Cortex of kidney (tissue), 1 donor: ENCODE measurements around the gene COL18A1.

Experiments
- DNase-seq: peaks from one replicate; lab custom pipeline; 2025; lab: John Stamatoyannopoulos, UW

The COL18A1 gene

DNA sequence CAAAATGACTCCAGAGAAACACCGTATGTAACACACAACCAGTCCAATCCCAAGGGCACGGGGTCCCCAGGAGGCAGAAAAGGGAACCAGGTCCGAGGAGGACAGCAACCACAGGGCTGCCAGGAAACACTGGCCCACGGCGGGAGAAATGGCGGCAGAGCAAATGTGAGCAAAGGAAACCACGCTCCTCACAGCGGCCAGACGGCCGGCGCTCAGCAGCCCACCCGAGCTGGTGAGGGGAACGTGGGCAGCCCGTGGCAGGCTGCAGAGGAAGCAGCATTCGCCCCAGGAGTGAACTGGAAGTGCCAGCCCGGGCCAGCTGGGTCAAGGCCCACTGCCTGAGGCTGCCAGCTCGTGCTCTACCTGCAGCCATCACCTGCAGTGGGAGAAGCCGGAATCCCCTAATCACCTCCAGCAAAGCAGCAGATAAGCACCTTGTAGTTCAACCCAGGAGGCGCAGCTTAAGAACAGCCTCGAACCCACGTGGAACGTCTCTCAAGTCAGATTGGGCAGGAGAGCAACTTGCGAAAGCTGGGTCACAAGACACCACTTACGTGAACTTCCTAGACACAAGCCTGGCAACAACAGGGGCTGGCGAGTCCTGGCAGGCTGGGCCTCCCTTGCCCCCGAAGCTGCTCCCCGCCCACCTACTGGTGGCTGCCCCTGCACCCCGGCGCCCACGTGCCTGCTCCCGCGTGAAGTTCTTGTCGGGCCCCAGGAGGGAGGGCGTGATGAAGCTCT is 130.5 kb downstream of the COL18A1 start:
- no peak for DNase-seq

DNA sequence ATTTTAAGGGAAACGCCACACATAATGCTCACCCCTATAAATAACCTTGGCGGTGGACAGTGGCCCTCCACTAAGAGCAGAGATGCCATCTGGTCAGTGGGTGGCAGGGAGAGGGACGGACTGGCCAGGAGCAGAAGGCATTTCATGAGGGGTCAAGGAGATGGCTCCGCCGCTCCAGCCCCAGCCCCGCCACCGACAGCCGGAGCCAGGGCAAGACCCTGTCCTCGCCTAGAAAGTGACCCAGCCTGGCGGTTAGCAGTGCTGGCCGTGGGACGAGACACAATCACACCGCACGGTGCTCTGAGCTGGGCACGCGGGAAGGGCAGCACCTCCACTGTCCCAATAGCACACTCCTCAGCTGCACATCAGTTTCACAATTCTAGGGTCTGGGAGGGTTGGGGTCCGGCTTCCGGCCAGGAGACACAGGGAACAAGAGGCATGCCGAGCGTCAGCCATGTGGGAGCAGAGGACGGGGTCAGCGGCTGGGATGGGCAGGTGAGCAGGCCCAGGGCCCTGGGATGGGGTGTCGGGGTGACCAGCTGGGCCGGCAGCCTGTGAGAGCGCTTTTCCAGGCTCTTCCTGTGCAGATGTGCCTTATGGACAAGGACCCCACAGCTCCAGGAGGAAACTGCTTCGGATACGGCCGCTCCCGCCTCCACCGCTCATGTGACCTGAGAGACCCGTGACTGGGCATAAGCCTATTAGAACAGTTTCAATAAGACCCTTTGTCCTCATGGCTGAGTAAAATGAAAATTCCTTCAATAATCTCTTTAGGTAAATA is 131.5 kb downstream of the COL18A1 start:
- no peak for DNase-seq

DNA sequence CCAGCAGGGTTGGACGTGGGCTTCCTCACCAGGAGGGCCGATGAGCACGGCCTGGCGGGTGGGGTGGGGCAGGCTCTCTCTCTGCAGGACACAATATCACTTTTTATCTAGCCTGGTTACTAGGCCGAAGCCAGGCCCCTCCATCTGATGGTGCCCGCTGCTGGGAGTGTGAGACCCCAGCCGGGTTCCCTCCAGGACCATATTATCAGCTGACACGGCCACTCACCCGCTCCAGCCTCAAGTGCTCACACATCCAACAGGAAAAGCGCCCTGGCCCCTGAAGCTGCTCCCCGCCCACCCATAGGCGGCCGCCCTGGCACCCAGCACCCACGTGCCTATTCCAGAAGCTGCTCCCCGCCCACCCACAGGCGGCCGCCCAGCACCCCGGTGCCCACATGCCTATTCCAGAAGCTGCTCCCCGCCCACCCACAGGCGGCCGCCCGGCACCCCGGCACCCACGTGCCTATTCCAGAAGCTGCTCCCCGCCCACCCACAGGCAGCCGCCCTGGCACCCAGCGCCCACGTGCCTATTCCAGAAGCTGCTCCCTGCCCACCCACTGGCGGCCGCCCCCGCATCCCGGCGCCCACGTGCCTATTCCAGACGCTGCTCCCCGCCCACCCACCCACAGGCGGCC is 132.3 kb downstream of the COL18A1 start:
- no peak for DNase-seq

DNA sequence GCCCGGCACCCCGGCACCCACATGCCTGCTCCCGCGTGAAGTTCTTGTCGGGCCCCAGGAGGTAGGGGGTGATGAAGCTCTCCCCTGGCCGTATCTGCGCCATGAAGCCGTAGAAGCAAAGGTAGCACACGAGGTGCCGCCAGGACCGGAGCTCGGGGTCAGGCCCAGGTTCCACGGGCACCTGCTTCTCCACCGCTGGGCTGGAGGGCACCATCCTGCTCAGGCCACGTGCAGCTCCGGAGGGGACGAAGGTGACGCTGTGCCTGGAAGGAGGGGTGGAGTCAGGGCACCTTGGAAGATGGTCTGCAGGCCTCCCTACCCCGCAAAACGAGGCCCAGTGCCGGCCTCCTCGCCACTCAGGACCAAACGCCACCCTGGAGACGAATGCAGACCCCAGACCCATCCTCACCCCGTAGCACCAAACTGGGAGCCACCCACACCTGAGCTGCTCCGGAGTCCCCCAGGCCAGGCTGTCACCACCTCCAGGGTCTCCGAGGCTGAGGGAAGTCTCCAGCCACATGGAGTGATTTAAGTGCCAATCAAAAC is 132.9 kb downstream of the COL18A1 start:
- no peak for DNase-seq

DNA sequence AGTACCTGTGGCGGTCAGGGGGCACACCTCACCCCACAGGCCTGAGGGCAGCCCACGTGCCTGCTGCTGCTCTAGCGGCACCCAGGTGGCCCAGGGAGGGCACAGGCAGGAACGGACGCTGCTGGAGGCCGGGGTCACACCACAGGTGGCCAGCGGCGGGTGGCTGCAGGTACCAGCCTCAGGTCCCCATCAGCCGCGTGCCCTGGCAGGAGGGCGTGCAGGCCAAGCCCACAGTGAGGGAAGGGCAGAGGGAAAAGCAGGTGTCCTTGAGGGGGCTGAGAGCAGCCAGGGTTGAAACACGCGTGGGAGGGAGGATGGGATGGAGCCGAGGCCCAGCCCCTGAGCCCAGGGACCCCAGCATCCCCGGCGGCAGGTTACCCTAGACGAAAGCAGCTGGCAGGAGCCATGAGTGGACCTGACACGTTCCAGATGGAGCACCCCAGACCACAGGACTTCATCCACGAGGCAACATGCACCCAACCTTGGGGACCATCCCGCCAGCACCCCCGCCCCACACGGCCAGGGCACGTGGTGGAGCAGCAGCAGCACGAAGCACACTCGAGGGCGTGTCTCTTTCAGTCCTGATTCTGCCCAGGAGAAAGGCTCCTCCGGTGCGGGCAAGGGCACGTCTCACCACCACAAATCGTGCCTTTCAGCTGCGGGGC is 133.5 kb downstream of the COL18A1 start:
- DNase-seq: no peak

DNA sequence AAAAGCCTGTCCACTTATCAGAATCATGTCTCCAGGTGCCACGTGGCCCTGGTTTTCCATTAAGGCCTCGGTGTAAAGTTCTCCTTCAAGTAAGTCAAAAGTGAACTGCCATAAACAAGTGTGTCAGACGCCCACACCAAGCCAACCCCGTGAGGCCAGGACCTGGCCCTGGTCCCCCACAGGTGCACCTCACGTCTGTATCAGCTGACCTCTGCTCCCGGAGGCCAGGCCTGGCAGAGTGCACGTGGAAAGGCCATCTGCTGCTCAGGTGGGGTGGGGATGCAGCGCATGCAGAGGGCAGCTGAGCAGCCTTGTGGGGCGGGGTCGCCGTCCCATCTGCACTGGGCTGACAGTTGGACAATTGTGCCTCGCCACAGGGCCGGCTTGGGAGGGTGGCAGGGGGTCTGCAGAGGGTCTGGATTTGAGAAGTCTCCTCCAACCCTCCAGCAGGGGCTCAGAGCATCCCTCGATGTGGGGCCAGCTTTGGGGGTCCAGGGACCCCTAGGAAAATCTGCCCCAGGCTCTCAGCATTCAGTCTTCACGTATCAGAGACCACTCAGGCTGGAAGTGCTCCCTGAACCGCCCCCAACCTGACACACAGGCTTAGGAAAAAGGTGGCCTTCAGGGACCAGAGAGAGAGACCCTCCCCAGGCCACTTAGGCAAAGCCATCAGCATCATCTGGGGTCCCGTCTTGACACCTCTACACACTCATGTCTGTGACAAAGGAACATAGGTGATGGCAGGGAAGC is 134.3 kb downstream of the COL18A1 start:
- no peak for DNase-seq

DNA sequence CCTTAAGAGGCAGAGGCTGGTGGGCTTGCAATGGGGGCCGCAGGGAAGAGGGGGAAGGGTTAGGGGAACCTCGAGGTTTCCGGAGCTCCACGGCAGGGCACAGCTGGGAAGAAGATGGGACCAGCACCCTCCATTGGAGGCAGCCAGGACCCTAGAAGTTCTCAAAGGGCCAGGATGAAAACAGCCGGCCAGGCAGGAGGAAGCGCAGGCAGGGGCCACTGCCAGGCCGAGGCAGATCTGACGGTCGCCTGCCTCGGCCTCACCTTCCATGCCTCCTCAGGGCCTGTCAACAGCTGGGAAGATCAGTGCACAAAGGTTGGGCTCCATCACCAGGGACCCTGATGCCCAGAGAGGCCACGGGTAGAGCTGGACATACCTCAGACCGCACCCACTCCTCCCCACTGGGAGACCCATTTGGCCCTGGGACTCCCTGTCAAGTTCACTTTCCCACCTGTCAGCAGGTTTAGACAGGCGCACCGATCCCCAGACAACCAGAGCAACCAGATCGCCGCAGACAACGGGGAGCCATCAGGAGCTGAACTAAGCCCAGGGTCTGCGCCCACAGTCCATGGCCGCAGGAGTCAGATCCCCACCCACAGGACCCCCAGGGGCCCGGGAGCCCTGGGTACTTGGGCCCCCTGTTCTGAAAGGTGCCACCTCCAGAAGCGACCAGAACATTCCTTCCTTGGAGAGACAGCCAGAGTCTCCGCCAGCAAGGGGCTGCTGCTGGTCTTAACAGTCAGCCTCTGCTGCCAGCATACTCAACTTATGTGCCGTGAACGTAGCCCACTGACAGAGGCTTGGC is 135.0 kb downstream of the COL18A1 start:
- no peak for DNase-seq

DNA sequence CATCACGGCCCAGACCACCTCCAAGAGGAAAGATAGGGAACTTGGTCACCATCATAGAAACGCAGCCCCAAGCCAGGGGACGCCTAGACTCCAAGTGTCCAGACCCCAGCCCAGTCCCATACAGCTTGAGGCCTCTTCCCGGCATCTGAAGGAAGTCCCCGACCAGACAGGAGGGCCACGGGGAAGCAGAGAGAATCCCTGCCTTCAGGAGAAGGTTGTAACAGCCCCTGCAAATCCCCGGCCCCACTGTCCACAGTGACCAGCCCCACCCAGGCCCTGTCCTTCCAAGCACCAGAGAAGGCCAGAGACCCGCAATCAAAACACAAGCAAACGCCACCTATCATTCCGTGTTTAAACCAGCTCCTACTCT is 135.6 kb downstream of the COL18A1 start:
- no peak for DNase-seq

DNA sequence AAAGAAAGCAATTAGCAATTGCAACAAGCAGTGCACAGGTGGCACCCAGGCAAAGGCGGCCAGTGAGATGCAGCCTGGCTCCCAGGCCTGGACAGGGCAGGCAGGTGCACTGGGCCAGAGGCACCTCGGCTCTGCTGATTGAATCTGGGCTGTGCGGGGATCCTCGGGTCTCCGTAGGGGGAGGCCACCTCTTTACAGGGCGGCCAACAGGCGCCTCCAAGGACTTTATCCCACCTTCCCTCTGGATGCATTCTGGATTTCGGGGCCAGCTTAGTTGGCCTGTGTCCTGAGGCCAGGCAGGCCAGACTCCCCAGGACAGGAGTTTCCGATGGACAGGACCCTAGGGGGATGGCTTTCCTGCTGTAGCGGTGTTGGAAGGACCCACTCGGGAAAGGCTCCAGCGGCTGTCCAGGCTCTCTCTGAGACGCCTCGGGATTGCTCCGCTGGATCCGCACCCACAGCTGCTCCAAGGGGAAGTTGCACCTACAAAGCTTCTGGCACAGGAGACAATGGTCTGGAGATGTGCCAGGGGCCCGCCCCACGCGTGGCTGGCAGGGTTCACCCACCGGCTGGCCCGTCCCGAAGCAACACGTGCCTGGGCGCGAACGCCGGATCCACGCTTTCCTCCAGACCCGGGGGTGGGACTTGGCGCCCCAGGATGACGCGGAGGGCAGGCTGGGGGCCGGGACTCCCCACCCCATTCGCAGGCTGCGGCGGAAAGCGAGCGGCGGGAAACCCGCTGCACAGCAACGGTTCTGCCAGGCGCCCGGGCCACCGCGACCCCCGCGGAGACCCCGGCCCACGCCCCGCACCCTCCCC is 136.5 kb downstream of the COL18A1 start:
- DNase-seq: no peak

DNA sequence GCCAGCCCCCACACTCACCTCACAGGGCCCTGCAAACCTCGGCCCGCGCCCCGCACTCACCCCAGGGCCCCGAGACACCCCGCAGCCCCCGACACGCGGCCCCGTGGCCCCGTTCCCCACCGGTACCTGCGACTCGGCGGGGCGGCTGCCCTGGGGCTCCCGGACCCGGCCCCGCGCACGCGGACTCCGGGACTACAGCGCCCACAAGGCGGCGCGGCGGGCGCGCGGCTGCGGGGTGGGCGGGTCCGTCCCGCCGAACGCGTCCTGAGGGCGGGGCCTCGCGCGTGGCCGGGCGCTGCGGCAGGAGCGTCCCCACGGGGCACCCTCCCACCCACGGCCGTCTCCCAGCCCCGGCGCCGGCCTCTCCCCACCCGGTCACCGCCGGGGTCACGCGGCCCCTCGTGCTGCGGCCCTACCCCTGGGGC is 137.3 kb downstream of the COL18A1 start, which contains the start of gene SLC19A1:
TSS of gene SLC19A1 (minus strand) at position 199 of the 425 bp plus-strand sequence. CDS start 4,481 bp downstream, outside the sequence.
- no peak for DNase-seq

DNA sequence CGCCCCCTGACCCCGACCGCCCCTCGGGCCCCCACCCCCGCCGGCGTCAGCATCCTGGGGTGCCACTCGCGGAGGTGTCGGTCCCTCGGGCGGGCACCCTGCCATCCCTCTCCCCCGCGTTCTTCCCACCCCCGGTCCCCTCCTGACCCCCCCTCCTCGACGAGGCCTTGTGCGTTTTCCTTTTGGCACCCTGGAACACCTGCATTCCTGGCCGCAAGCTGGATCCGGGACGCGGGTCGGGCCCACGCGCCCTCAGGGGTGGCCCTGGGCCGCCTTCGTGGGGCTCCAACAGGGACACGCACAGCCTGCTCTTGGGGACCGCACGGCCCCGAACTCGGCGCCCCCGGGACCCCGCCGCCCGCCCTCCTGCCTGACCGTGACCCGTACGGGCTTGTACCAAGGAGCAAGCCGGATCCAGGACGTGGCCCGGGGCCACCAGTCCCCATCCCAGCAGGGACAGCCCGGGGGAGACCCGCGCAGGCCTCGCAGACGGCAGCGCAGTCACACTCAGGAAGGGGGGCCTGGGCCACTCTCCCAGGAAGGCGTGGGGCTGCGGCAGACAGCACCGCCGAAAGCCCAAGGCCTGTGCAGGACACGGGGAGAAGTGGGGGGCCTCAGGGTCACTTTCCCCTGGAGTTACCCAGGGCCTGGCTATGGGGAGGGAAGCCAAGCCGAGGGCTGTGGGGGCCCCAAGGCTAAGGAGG is 137.9 kb downstream of the COL18A1 start:
- DNase-seq: no peak

DNA sequence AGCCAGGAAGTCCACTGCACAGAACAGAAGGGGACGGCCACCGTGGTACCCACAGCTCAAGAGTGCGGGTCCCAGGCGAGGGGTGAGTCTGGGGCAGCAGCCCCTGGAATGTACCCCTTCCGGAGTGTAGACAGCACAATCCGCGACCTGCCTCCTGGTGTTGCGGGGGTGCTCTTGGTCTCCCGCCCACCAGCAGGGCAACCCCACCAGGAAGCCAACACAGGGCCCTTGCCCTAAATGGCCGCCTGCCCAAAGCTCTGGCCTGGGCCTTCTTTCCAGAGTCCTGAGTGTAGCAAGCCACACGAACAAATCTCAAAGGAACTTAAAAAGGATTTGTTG is 138.4 kb downstream of the COL18A1 start:
- no peak for DNase-seq

DNA sequence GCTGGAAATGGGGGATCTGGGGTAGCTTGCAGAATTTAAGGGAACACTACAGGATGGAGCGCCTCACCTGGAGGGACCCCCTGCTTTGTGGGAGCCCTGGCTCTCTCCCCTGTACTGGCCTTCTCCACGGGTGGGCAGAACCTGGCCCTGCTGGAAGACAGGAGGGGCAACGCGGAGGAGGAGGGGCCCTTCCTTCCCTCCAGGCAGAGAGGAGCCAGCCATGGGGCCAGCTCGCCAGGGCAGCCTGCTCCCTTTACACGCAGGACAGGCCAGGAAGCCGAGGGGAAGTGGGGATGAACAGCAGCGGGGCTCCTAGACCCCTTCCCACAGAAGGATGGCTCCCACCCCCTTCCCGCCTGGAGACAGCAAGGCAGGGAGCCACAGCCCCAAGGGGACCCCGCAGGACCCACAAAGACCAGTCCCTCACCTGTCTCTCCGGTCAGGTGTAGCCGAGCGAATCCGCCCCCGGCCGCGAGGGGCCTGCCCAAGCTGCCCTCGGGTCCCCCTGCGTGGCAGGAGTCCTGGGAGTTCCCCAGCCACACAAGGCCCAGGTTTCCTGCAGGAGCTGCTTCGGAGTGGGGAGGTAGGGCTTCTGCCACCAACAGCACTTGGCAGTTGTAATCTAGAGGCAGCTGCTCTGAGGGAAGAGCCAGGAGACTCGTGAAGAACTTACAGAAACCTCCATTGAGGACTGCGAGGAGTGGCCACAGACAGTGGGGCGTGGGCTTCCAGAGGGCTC is 138.9 kb downstream of the COL18A1 start:
- no peak for DNase-seq

DNA sequence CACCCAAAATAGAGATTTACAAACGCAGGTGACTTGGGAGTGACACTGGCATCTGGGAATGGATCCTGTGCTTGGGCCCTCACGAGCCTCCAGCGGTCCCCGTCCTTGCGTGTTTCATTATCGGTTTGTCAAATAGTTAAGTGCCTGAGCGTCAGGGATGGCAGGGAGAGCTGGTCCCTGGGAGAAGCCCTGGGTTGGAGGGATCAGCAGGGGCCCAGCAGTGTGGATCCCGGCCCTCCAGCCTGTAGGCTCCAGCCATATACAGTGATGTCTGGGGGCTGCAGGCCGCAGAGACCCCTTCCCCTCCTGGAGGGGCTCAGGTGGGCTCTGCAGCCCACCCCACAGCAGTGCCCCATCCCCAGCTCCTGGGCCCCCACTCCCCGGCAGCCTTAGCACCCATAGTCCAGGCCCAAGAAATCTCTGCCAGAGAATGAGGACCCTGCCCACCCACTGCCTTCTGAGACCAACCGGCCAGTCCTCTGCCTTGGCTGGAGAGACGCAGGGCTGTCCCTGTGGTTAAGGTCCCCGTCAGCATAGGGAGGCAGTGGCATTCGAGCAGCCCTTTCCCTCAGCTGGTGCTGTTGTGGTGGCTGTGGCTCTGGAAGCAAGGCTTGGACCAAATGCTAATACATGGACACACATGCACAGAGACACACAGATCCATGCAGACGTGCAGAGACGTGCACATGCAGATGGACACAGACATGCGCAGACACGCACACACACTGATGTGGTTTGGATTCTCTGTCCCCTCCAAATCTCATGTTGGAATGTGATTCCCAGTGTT is 139.7 kb downstream of the COL18A1 start:
- no peak for DNase-seq

DNA sequence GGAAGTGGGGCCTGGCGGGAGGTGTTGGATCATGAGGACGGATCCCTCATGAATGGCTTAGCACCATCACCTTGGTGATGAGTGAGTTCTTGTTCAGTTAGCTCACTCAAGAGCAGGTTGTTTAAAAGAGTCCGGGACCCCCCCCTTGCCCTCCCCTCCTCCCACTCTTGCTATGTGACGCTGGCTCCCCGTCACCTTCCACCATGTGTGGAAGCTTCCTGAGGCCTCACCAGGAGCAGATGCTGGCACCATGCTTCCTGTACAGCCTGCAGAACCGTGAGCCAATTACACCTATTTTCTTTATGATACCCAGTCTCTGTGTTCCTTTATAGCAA is 140.2 kb downstream of the COL18A1 start:
- no peak for DNase-seq

DNA sequence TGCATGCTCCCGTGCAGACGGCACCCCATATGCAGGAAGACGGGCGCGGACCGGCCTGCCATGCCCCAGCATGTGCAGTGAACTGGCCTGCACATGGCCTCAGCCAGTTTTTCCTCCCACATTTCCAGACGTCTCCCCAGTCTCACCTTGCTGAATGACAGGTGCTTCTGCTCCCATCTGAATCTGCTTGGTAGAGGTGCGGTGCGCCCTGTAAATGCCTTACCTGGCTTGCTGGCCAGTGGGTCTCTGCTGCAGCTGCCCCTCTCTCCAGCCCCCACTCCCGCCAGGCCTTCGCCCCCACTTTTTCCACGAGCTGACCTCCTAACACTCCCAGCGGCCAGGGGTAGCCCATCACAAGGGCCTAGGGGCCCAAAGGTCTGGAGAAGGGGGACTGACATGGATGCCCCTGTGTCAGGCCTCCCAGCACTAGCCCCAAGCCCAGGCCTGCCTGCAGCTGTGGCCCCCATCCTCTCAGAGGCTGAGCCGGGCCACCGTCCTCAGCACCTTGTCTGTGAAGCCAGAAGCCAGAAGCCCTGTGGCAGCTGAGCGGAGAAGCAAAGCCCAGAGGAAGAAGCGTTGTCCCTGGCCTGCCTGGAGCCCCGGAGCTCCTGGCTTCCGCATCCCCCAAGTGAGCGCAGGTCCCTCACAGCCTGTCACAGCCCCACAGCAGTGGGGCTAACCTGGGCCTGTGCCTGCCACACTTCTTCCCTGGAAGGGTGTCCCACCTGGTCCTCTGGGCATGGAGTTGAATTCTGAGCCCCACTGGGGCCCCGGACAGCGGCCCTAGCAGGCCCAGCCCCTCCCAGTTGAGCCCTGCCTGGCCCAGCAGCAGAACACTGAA is 140.9 kb downstream of the COL18A1 start:
- DNase-seq: no peak
